ENCODE measurements around the gene TPST2.

The TPST2 gene

GRCh38 chr22:26514419-26515161 is 75.3 kb downstream of the TPST2 start:
- H3K4me1 ChIP-seq (ENCODE audit: low read length) = peaks cover 16% of the 10 kb centered on the region
- H3K9ac ChIP-seq (ENCODE audit: low read length) = no peak overlapping the region

GRCh38 chr22:26513838-26514237 is 76.1 kb downstream of the TPST2 start:
- Histone ChIP-seq H3K9me3 (replicated peaks; ENCODE audit: insufficient read depth, low read length) (no peaks in the 10 kb centered on the region), H3K4me3 (ENCODE audit: low read length) (no peak overlapping the region), H3K27ac (ENCODE audit: low read length) (no peak overlapping the region), H3K4me2 (ENCODE audit: low read depth, low read length) (no peak overlapping the region), H3K79me2 (ENCODE audit: low read length) (peaks cover 45% of the 10 kb centered on the region), H2AFZ (ENCODE audit: low read length) (no peak overlapping the region), H3K9ac (ENCODE audit: low read length) (no peak overlapping the region), H3K27me3 (replicated peaks; ENCODE audit: insufficient read depth, low read length) (no peaks in the 10 kb centered on the region), H4K20me1 (ENCODE audit: insufficient read depth, low read length) (no peaks in the 10 kb centered on the region), H3F3A (ENCODE audit: insufficient read depth, low read length) (peaks cover 12% of the 10 kb centered on the region), H3K9me2 (replicated peaks; ENCODE audit: insufficient read depth, low read length) (no peaks in the 10 kb centered on the region), H3K4me1 (ENCODE audit: low read length) (peaks cover 16% of the 10 kb centered on the region), H3K36me3 (replicated peaks; ENCODE audit: insufficient read depth, low read length) (peaks cover 4% of the 10 kb centered on the region; the same call in 1 of the 2 replicates)
- DNase-seq = no peak
- no peak for TF ChIP-seq CTCF (IDR thresholded peaks at IDR 0.05; ENCODE audit: low read length)
- TF ChIP-seq EZH2phosphoT487 (IDR thresholded peaks at IDR 0.05; ENCODE audit: low read length) = no peak
- no peak for TF ChIP-seq EZH2 (optimal IDR thresholded peaks at IDR 0.05; ENCODE audit: low read depth, low read length)

More at GRCh38 chr22:26514419-26515161, 75.3 kb downstream of the TPST2 start:
- H3K27me3 ChIP-seq (replicated peaks; ENCODE audit: insufficient read depth, low read length) = no peaks in the 10 kb centered on the region
- H3F3A ChIP-seq (ENCODE audit: insufficient read depth, low read length) = peaks cover 15% of the 10 kb centered on the region
- DNase-seq = no peak
- H3K4me3 ChIP-seq (ENCODE audit: low read length) = no peak overlapping the region
- H3K36me3 ChIP-seq (replicated peaks; ENCODE audit: insufficient read depth, low read length) = peaks cover 4% of the 10 kb centered on the region; the same call in 1 of the 2 replicates
- H3K9me2 ChIP-seq (replicated peaks; ENCODE audit: insufficient read depth, low read length) = no peaks in the 10 kb centered on the region
- H3K27ac ChIP-seq (ENCODE audit: low read length) = no peak overlapping the region
- TF ChIP-seq EZH2phosphoT487 (IDR thresholded peaks at IDR 0.05; ENCODE audit: low read length) (no peak), CTCF (IDR thresholded peaks at IDR 0.05; ENCODE audit: low read length) (no peak), EZH2 (optimal IDR thresholded peaks at IDR 0.05; ENCODE audit: low read depth, low read length) (no peak)
- no peaks in the 10 kb centered on the region for H4K20me1 ChIP-seq (ENCODE audit: insufficient read depth, low read length)
- H2AFZ ChIP-seq (ENCODE audit: low read length) = no peak overlapping the region
- H3K4me2 ChIP-seq (ENCODE audit: low read depth, low read length) = no peak overlapping the region
- peaks cover 39% of the 10 kb centered on the region for H3K79me2 ChIP-seq (ENCODE audit: low read length)
- H3K9me3 ChIP-seq (replicated peaks; ENCODE audit: insufficient read depth, low read length) = no peaks in the 10 kb centered on the region

GRCh38 chr22:26512149-26512793 is 77.7 kb downstream of the TPST2 start, which contains the start of gene TFIP11:
TFIP11 (minus strand) TSS chr22:26512473; CDS start chr22:26510272, 2,201 bp downstream.
- peak within 1 kb of the TSS; percentile 76 for H3K9ac ChIP-seq (ENCODE audit: low read length)
- peak within 1 kb of the TSS; percentile 20; the same call in 1 of the 2 replicates for H3K27ac ChIP-seq (ENCODE audit: low read length)
- no peaks in the 10 kb centered on the region for H3K9me3 ChIP-seq (replicated peaks; ENCODE audit: insufficient read depth, low read length)
- H3K4me3 ChIP-seq (ENCODE audit: low read length) = peak within 1 kb of the TSS; percentile 92
- H3K9me2 ChIP-seq (replicated peaks; ENCODE audit: insufficient read depth, low read length) = no peaks in the 10 kb centered on the region
- DNase-seq = peak; percentile 94
- H3K4me1 ChIP-seq (ENCODE audit: low read length) = peaks cover 16% of the 10 kb centered on the region
- H3F3A ChIP-seq (ENCODE audit: insufficient read depth, low read length) = peaks cover 9% of the 10 kb centered on the region
- no peaks in the 10 kb centered on the region for H4K20me1 ChIP-seq (ENCODE audit: insufficient read depth, low read length)
- H3K4me2 ChIP-seq (ENCODE audit: low read depth, low read length) = peak within 1 kb of the TSS; percentile 93
- H3K79me2 ChIP-seq (ENCODE audit: low read length) = peaks cover 51% of the 10 kb centered on the region
- H2AFZ ChIP-seq (ENCODE audit: low read length) = peak within 1 kb of the TSS; percentile 86
- H3K27me3 ChIP-seq (replicated peaks; ENCODE audit: insufficient read depth, low read length) = no peaks in the 10 kb centered on the region
- peaks cover 8% of the 10 kb centered on the region; the same call in 1 of the 2 replicates for H3K36me3 ChIP-seq (replicated peaks; ENCODE audit: insufficient read depth, low read length)
- TF ChIP-seq CTCF (IDR thresholded peaks at IDR 0.05; ENCODE audit: low read length) (0 out of 2 replicates have a peak, but pooled peaks have one; percentile 7), EZH2 (optimal IDR thresholded peaks at IDR 0.05; ENCODE audit: low read depth, low read length) (no peak), EZH2phosphoT487 (IDR thresholded peaks at IDR 0.05; ENCODE audit: low read length) (no peak)
